HG03378 (cell line): ENCODE results near the gene IKZF5.

Experiments used
- ATAC-seq: cut with Tn5 transposase; IDR thresholded peaks from one replicate; pipeline ENCODE4 v1.9.1; 2021; ENCODE audit warnings: mild to moderate bottlenecking, moderate library complexity; ENCODE audit not compliant: unreplicated experiment

IKZF5 gene

GRCh38 chr10:122981066-122981464, 27.5 kb downstream of the IKZF5 start:
- ATAC-seq = no peak

DNA sequence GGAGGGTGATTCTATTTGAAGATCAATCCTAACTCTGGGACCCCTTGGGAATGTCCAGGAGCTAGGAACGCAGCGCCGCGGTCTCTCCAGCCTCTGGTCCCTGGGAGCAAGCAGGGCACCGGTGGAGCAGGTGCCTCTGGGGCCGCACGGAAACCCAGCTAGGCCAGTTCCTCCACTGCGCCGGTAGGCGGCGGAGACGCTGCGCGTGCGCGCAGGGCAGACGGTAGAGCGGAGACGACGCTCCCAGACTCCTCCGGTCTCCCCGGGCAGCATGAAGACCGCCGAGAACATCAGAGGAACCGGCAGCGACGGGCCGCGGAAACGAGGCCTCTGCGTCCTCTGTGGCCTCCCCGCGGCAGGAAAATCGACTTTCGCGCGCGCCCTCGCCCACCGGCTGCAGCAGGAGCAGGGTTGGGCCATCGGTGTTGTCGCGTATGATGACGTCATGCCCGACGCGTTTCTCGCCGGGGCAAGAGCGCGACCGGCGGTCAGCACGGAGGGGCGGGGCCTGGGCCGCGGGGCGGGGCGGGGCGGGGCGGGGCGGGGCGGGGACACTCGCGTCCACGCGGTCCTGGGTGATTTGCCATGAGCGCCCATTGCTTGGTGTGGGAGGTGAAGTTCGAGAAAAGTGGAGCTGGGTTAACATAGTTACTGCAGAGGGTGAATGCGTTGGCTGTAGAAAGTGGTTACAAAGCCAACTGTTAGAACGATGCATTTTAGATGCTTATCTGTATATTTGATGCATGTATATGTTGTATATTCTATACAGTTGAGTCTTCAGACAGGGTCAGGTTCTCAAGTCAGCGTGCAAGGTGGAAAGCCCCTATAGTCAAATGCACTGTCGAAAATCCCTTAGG, 28.2 kb downstream of the IKZF5 start, which contains the start of gene PSTK:
PSTK (plus strand) TSS at position 193 of the 857 bp plus-strand sequence; CDS start at position 272, 79 bp downstream.
- peak; percentile 79 for ATAC-seq

- ATAC-seq = no peak
Measured at GRCh38 chr10:122974543-122975064, 34.0 kb downstream of the IKZF5 start.

DNA sequence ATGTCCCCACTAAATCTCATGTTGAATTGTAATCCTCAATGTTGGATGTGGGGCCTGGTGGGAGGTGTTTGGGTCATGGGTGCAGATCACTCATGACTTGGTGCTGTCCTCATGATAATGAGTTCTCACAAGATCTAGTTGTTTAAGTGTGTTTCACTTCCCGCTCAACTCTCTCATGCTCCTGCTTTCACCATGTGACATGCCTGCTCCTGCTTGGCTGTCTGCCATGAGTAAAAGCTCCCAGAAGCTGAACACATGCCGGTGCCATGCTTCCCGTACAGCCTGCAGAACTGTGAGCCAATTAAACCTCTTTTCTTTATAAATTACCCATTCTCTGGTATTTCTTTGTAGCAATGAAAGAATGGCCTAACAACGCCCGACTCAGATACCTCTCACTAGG, 34.6 kb downstream of the IKZF5 start:
- ATAC-seq = no peak

- ATAC-seq = no peak
Measured at GRCh38 chr10:122968698-122969097, 39.9 kb downstream of the IKZF5 start.

DNA sequence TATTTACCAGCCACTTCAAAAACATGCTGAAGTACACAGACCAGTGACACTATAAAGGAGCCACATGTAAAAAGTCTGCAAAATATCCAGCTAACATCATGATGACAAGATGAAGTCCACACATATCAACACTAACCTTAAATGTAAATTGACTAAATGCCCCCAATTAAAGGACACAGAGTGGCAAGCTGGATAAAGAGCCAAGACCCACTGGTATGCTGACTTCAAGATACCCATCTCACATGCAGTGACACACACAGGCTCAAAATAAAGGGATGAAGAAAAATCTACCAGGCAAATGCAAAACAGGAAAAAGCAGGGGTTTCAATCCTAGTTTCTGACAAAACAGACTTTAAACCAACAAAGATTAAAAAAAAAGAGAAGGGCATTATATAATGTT, 41.7 kb downstream of the IKZF5 start:
- ATAC-seq = no peak

GRCh38 chr10:122962405-122962804, 46.2 kb downstream of the IKZF5 start:
- ATAC-seq = no peak

DNA sequence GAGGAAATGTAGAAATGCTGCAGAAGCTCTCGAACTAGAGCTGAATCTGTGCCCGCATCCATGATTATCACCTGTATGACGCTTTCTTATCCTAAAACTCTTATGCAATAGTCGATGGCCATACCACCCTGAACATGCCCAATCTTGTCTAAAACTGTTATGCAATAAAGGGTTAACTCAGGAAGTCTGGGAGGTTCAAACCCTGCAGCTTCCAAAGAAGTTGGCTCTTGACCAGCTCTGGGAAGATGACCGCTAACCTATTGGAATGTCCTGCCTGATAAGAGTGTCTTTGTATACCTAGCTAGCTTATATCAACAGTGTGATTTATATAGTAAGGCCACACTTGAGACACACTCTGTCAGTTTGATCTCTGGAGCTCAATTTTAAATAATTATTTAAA, 51.1 kb downstream of the IKZF5 start:
- no peak for ATAC-seq

DNA sequence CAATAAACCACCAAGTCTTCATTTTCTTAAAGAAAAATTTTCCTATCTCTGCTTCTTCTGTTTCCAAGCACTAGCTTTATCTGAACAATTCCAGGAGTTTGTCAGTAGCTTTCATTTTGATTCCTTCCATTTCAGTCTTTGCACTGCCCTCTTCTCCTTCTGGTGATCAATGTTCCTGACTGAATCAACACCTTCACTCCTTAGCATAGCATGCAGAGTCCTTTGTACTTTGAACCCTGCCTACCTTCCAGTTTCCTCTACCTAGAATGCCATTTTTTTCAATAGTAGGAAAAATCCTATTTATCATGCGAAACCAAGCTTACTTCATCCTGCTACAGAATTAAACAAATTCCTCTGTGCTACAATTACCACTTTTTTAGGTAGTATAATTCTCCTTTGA, 52.7 kb downstream of the IKZF5 start:
- ATAC-seq = no peak

DNA sequence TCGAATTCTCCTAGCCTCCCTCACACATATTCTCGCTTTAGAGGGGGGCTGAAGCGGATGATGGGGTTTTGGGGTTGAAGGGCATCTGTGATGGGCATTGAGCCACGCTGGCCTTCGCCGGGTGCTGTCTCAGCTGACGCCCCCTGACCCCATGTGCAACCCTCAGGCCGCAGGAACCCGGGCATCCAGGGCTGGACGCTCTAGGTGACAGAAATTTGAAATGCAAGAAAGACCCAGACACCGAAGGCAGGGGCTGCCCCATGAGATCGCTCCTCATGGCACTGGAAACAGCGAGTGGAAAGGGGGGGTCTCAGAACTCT, 53.9 kb downstream of the IKZF5 start:
- ATAC-seq = no peak

DNA sequence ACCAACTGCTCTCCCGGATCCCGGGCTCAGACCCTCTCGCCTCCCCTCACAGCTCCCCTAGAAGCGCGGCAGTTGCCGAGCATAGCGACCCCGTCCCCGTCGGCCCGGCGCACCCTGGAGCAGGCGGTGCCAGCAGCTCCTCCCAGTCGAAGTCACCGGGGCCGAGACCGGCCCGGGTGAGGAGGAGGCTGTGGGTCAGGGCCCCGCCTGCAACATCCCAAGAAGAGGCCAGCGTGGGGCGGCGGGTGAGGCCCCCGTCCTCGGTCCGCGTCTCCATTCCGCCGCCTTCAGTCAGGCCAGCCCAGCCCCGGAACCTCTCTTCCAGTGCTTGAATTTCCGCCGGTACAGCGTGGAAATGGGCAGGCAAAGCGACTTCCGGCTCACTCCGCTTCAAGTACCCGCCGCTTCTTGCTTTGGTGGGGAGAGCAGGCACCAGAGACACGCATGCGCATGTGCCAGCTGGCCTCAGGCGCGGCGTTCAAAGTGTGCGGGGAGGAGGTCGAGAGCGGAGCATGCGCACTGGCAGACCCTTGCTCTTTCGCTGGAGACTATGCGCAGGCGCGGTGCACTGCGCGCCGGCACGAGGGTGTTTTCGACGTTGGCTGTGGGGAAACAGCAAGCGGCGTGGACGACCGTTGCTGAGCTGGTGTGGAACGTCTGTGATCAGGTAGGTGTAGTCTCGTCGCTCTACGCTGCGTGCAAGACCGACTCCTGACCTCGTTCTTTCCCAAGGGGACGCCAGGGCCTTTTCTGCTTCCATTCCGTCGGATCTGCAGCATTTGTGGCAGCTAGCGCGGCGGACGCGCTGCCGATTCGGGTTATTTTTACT, 54.5 kb downstream of the IKZF5 start, which contains the start of gene C10orf88:
C10orf88 (minus strand) TSS at position 326 of the 829 bp plus-strand sequence; CDS start at position 277, 49 bp downstream.
- ATAC-seq = peak; percentile 94

GRCh38 chr10:122949296-122949695, 59.3 kb downstream of the IKZF5 start:
- ATAC-seq = no peak
